GM12874 (cell line): ENCODE data around the gene PLPP7.

ENCODE experiments used
- CTCF ChIP-seq: IDR thresholded peaks from 2 replicates; pipeline ENCODE4 v1.5.1; 2011; ENCODE audit warnings: low read depth, mild to moderate bottlenecking, control low read depth, low read length, moderate library complexity; ENCODE audit not compliant: insufficient read depth

Gene PLPP7

DNA sequence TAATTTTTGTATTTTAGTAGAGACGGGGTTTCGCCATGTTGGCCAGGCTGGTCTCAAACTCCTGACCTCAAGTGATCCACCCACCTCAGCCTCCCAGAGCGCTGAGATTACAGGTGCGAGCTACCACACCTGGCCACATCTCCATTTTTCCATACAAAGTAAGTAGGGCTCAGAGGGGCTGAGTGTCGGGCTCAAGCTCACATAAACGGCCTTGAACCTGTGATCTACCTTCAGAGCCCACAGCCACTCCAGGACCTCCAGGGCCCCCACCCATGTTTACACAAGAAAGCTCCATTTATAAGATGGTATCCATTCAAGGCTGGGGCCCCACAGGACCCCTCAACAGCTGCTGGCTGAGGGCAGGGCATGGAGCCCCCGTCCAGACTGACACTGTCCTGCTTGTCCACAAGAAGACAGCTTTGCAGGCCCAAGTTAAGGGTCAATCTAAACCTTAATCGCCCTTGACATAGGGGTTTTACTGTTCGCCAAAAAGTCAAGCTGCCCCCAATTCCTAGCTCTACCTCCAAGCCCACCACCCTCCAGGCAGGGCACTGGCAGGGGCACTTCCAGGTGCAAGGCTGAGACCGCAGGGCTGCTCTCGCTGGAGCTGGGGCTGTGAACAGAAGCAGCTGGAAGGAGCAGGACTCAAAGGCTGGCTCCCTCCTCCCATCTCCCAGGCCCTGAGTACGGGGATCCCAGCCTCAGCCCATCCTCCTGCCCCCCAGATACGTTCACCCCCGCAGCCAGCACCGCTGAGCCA, 32.1 kb upstream of the PLPP7 start:
- TF ChIP-seq CTCF: no peak

GRCh38 chr9:131258186-131258585, 31.3 kb upstream of the PLPP7 start:
- no peak for TF ChIP-seq CTCF

GRCh38 chr9:131258698-131259431, 30.7 kb upstream of the PLPP7 start:
- TF ChIP-seq CTCF: no peak

- no peak for TF ChIP-seq CTCF
These were observed 30.1 kb upstream of the PLPP7 start for GRCh38 chr9:131259432-131259898.

DNA sequence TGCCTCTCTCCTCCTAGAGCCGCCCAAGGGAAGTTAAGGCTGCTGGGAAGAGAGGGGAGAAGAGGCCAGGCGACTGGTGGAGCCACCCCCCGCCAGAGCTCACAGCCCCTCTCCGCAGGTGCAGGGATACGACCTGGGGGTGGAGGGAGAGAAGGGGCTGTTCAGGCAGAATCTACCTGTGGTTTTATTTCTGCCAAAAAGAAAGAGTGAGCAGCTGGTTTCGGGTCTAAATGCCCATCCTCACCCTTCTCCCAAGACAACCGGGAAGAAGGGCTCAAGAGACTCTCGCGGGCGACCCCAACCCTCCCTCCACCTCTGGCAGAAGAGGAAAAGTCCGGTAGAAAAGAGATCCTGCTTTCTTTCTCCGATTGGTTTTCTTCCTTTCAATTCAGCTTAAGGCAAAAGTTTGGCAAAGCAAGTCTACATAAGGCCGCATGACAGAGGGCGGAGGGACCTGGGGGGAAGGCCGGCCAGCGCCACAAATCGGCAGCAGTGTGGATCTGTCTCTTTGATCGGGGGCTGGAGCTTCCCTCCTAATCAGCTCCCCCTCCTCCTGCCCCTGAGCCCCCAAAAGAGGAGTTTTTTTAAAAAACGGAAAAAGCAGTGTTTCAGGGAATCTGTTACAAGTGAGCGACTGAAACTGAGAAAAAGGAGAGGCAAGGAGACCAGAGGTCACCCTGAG, 29.5 kb upstream of the PLPP7 start:
- TF ChIP-seq CTCF: no peak

DNA sequence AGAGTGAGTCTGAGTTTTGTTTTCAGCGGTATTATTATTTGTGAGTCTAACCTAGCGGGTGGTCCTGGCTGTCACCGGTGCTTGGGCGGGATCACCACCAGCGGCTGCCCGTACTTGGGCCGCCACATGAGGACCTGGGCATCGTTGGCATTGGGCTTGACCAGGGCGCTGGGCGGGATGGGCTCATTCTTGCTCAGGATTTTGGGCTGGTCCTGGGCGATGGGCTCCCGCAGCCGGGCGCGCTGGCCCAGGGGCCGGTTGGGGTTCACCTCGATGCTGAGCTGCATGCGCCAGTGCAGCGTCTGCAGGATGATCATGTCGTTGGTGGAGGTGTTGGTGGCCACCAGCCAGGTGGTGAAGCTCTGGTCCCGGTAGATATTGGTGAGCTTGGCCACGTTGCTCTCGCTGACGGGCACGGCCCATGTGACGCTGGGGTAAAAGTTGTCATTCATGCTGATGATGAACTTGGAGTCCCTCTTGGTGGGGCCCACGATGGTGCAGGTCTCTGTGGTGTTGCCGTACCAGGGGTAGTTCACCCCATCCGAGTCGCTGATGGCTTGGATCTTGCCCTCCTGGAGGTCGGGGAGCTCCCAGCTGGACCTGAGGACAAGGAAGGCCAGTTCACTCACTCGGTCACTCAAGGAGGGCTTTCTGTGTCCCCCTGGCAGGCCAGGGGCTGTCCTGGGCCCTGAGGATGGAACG, 28.6 kb upstream of the PLPP7 start:
- TF ChIP-seq CTCF: no peak
